Nephron progenitor cell (in vitro differentiated cells): ENCODE measurements around the gene ARRB2.

Source experiments
- DNase-seq: peaks from one replicate; pipeline ENCODE4 v3.0.0; 2021
- H3K27ac Mint-ChIP-seq: 2 replicates; pipeline ENCODE4 v1.8.0; 2021; ENCODE audit warnings: mild to moderate bottlenecking, moderate library complexity, mixed read lengths
- H3K27me3 Mint-ChIP-seq: 2 replicates; pipeline ENCODE4 v1.8.0; 2021; ENCODE audit warnings: mild to moderate bottlenecking, low read depth, mixed read lengths; ENCODE audit not compliant: poor library complexity
- H3K36me3 Mint-ChIP-seq: 2 replicates; pipeline ENCODE4 v1.8.0; 2021; ENCODE audit warnings: low read depth, mixed read lengths
- H3K4me1 Mint-ChIP-seq: 2 replicates; pipeline ENCODE4 v1.8.0; 2021; ENCODE audit warnings: mixed read lengths
- H3K4me3 Mint-ChIP-seq: 2 replicates; pipeline ENCODE4 v1.8.0; 2021; ENCODE audit warnings: mild to moderate bottlenecking, moderate library complexity, mixed read lengths
- H3K9me3 Mint-ChIP-seq: 2 replicates; pipeline ENCODE4 v1.8.0; 2021; ENCODE audit warnings: mild to moderate bottlenecking, moderate library complexity, mixed read lengths
- TF ChIP-seq, protein P1 (sequence below): fragments of 200-600 bp; sonication (generic); IDR thresholded peaks from 2 replicates; pipeline ENCODE4 v1.5.0; 2021; ENCODE audit warnings: antibody characterized with exemption

Gene ARRB2

GRCh38 chr17:4709794-4710692, at the start of gene ARRB2:
Gene ARRB2, plus strand, starts transcription at chr17:4710632. Its CDS starts 90 bp downstream, at chr17:4710722.
- DNase-seq: peak; percentile 98
- peaks cover 7% of the 10 kb centered on the region for H3K36me3 Mint-ChIP-seq
- TF ChIP-seq, protein P1, sequence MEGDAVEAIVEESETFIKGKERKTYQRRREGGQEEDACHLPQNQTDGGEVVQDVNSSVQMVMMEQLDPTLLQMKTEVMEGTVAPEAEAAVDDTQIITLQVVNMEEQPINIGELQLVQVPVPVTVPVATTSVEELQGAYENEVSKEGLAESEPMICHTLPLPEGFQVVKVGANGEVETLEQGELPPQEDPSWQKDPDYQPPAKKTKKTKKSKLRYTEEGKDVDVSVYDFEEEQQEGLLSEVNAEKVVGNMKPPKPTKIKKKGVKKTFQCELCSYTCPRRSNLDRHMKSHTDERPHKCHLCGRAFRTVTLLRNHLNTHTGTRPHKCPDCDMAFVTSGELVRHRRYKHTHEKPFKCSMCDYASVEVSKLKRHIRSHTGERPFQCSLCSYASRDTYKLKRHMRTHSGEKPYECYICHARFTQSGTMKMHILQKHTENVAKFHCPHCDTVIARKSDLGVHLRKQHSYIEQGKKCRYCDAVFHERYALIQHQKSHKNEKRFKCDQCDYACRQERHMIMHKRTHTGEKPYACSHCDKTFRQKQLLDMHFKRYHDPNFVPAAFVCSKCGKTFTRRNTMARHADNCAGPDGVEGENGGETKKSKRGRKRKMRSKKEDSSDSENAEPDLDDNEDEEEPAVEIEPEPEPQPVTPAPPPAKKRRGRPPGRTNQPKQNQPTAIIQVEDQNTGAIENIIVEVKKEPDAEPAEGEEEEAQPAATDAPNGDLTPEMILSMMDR: peak; percentile 38
- H3K27ac Mint-ChIP-seq: peak within 1 kb of the TSS; percentile 57
- H3K4me1 Mint-ChIP-seq: peaks cover 30% of the 10 kb centered on the region
- H3K9me3 Mint-ChIP-seq: no peaks in the 10 kb centered on the region
- peak within 1 kb of the TSS; percentile 81 for H3K4me3 Mint-ChIP-seq
- peaks cover 7% of the 10 kb centered on the region for H3K27me3 Mint-ChIP-seq

GRCh38 chr17:4663711-4664110, 46.7 kb upstream of the ARRB2 start:
- TF ChIP-seq, protein P1: no peak
- H3K36me3 Mint-ChIP-seq: no peaks in the 10 kb centered on the region
- DNase-seq: no peak
- H3K4me1 Mint-ChIP-seq: peaks cover 14% of the 10 kb centered on the region
- no peaks in the 10 kb centered on the region for H3K9me3 Mint-ChIP-seq
- H3K4me3 Mint-ChIP-seq: no peak overlapping the region
- no peak overlapping the region for H3K27ac Mint-ChIP-seq
- H3K27me3 Mint-ChIP-seq: peaks cover 12% of the 10 kb centered on the region

- TF ChIP-seq, protein P1: no peak
- Mint-ChIP-seq H3K4me3 (no peak overlapping the region), H3K36me3 (peaks cover under 1% of the 10 kb centered on the region), H3K4me1 (peaks cover 14% of the 10 kb centered on the region), H3K27ac (no peak overlapping the region), H3K9me3 (no peaks in the 10 kb centered on the region), H3K27me3 (peaks cover 12% of the 10 kb centered on the region)
- DNase-seq: no peak
Observed at GRCh38 chr17:4664230-4664629, 46.2 kb upstream of the ARRB2 start.

GRCh38 chr17:4665027-4665426, 45.4 kb upstream of the ARRB2 start:
- TF ChIP-seq, protein P1: no peak
- peaks cover 14% of the 10 kb centered on the region for H3K4me1 Mint-ChIP-seq
- peaks cover 12% of the 10 kb centered on the region for H3K27me3 Mint-ChIP-seq
- no peak overlapping the region for H3K27ac Mint-ChIP-seq
- no peak overlapping the region for H3K4me3 Mint-ChIP-seq
- peaks cover 8% of the 10 kb centered on the region for H3K36me3 Mint-ChIP-seq
- no peak for DNase-seq
- H3K9me3 Mint-ChIP-seq: no peaks in the 10 kb centered on the region

GRCh38 chr17:4666296-4666695, 44.1 kb upstream of the ARRB2 start:
- TF ChIP-seq, protein P1: no peak
- Mint-ChIP-seq H3K9me3 (no peaks in the 10 kb centered on the region), H3K36me3 (peaks cover 19% of the 10 kb centered on the region), H3K4me3 (no peak overlapping the region), H3K27me3 (peaks cover 5% of the 10 kb centered on the region), H3K4me1 (peaks cover 14% of the 10 kb centered on the region), H3K27ac (no peak overlapping the region)
- no peak for DNase-seq

- no peaks in the 10 kb centered on the region for H3K9me3 Mint-ChIP-seq
- H3K27me3 Mint-ChIP-seq: peaks cover 3% of the 10 kb centered on the region
- TF ChIP-seq, protein P1: no peak
- H3K4me3 Mint-ChIP-seq: no peak overlapping the region
- no peak for DNase-seq
- H3K36me3 Mint-ChIP-seq: peaks cover 28% of the 10 kb centered on the region
- no peak overlapping the region for H3K27ac Mint-ChIP-seq
- H3K4me1 Mint-ChIP-seq: peaks cover 14% of the 10 kb centered on the region
Observed at GRCh38 chr17:4667166-4667565, 43.3 kb upstream of the ARRB2 start.
